Cardiac muscle cell (in vitro differentiated cells and primary cell): ENCODE measurements around the gene ENG. TPM values are rescaled to one million over a fixed set of nuclear protein-coding genes. Genes with fewer than 3 reads are reported as not detected.

Source experiments
- DNase-seq, 2 donors: peaks; one replicate each; pipeline versions ENCODE4 v3.0.0 to v3.0.0-alpha.2; 2010 to 2017; ENCODE audit warnings: low read depth in 1 of 2, low spot score in 1 of 2
- H3K27ac ChIP-seq: fragments of 200-600 bp; sonication (generic); 2 replicates; pipeline ENCODE4 v1.5.1; 2016
- H3K27me3 ChIP-seq: fragments of 200-600 bp; sonication (generic); 2 replicates; pipeline ENCODE4 v1.6.0; 2016; ENCODE audit warnings: control low read depth
- H3K36me3 ChIP-seq: fragments of 200-600 bp; sonication (generic); 2 replicates; pipeline ENCODE4 v1.5.1; 2016; ENCODE audit warnings: control low read depth
- H3K4me1 ChIP-seq: fragments of 200-600 bp; sonication (generic); 2 replicates; pipeline ENCODE4 v1.8.1; 2017; ENCODE audit warnings: low read depth, mild to moderate bottlenecking, mixed run types
- H3K4me3 ChIP-seq: fragments of 200-600 bp; sonication (generic); 2 replicates; pipeline ENCODE4 v1.5.1; 2016; ENCODE audit warnings: mild to moderate bottlenecking
- H3K9me3 ChIP-seq: fragments of 200-600 bp; sonication (generic); 2 replicates; pipeline ENCODE4 v1.5.1; 2017; ENCODE audit warnings: low read depth, mild to moderate bottlenecking, control low read depth
- polyA plus RNA-seq: library from polyadenylated mRNA; unstranded; fragments of >200 nt; fragmentation: Nextera tagmentation; extraction: Ambion mirVana; gene quantifications from 2 replicates; pipeline ENCODE4 v1.2.1, GENCODE V29; 2016
- total RNA-seq: library from RNA; depleted of rRNA; stranded (reverse); fragments of >200 nt; gene quantifications from 2 replicates; pipeline ENCODE4 v1.2.3, GENCODE V29; 2016
- TF ChIP-seq, protein P1 (sequence below): IDR thresholded peaks from 2 replicates; pipeline ENCODE4 v1.5.1; 2012; ENCODE audit warnings: low read depth, mild to moderate bottlenecking, low read length

ENG gene
- total and polyA plus RNA-seq, 2 experiments from 2014 or later: 12.6 to 15.8 TPM

DNA sequence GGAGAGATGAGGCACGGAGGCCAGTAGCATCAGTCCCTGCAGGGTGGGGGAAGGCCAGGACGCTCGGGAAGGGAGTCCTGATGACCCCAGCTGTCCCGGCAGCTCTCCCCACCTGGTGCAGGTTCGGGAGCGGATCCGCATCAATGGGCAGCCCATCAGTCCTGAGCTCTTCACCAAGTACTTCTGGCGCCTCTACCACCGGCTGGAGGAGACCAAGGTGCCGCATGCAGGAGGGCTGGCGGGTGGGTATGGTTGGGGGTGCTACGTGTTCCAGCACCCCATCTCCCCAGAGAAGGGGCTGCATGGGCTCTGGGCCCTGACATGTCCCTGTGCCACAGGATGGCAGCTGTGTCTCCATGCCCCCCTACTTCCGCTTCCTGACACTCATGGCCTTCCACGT is 47.6 kb downstream of the ENG start:
- Histone ChIP-seq H3K36me3 (peaks cover 9% of the 10 kb centered on the region), H3K4me1 (peaks cover 25% of the 10 kb centered on the region), H3K27me3 (no peaks in the 10 kb centered on the region), H3K4me3 (no peak overlapping the region), H3K9me3 (no peaks in the 10 kb centered on the region), H3K27ac (no peak overlapping the region)
- TF ChIP-seq, protein P1, sequence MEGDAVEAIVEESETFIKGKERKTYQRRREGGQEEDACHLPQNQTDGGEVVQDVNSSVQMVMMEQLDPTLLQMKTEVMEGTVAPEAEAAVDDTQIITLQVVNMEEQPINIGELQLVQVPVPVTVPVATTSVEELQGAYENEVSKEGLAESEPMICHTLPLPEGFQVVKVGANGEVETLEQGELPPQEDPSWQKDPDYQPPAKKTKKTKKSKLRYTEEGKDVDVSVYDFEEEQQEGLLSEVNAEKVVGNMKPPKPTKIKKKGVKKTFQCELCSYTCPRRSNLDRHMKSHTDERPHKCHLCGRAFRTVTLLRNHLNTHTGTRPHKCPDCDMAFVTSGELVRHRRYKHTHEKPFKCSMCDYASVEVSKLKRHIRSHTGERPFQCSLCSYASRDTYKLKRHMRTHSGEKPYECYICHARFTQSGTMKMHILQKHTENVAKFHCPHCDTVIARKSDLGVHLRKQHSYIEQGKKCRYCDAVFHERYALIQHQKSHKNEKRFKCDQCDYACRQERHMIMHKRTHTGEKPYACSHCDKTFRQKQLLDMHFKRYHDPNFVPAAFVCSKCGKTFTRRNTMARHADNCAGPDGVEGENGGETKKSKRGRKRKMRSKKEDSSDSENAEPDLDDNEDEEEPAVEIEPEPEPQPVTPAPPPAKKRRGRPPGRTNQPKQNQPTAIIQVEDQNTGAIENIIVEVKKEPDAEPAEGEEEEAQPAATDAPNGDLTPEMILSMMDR: no peak
- DNase-seq: no peak

- H3K9me3 ChIP-seq: no peaks in the 10 kb centered on the region
- H3K4me3 ChIP-seq: no peak overlapping the region
- H3K27ac ChIP-seq: no peak overlapping the region
- H3K36me3 ChIP-seq: peaks cover 9% of the 10 kb centered on the region
- TF ChIP-seq, protein P1: peak; percentile 31
- peak; percentile 42 to 67 for DNase-seq
- H3K4me1 ChIP-seq: peaks cover 29% of the 10 kb centered on the region
- H3K27me3 ChIP-seq: no peaks in the 10 kb centered on the region
Measured at GRCh38 chr9:127805620-127806019, 48.8 kb downstream of the ENG start.

GRCh38 chr9:127803507-127804352 is 50.7 kb downstream of the ENG start:
- TF ChIP-seq, protein P1: no peak
- Histone ChIP-seq H3K4me1 (peaks cover 17% of the 10 kb centered on the region), H3K9me3 (no peaks in the 10 kb centered on the region), H3K27ac (peak overlapping the region; percentile 88), H3K27me3 (no peaks in the 10 kb centered on the region), H3K36me3 (peaks cover 9% of the 10 kb centered on the region), H3K4me3 (peak overlapping the region; percentile 59)
- DNase-seq: peak in 1 of 2 donors; percentile 45

GRCh38 chr9:127802576-127803443 is 51.6 kb downstream of the ENG start, which contains the start of gene FPGS:
Gene FPGS (plus strand): TSS chr9:127802882. CDS start chr9:127802925, 43 bp downstream.
- Histone ChIP-seq H3K27me3 (no peaks in the 10 kb centered on the region), H3K27ac (peak within 1 kb of the TSS; percentile 88), H3K36me3 (peaks cover 9% of the 10 kb centered on the region), H3K9me3 (no peaks in the 10 kb centered on the region), H3K4me1 (peaks cover 16% of the 10 kb centered on the region), H3K4me3 (peak within 1 kb of the TSS; percentile 59)
- DNase-seq: peak; percentile 93 to 94
- TF ChIP-seq, protein P1: no peak

DNA sequence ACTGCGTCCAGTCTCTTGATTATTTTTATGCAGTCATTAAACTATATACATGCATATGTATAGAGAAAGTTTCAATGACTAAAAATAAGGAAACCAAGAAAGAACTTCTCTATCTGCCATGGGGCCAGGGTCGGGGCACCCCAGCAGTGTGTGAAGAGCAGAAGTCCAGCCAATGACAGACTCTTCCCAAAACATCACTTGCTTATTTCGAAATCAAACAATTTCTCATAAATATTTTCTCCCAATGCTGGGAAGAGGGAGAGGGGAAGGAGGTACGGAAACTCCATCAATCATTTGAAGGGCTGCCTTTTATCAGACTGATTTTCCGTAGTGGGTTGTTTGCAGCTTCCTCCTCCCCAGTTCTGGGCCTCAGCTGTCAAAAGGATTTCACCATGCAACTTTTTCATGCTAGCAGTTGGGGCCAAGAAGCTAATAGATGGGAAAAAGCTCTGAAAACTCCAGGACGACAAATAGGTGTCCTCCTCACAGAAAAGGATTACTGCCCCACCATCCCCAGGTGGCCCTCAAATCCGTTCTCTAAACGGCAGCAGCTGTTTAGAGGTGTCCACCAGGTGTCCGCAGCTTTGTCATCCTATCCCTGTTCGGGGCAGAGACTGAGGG is 52.4 kb downstream of the ENG start:
- Histone ChIP-seq H3K27me3 (no peaks in the 10 kb centered on the region), H3K9me3 (no peaks in the 10 kb centered on the region), H3K4me1 (peaks cover 16% of the 10 kb centered on the region), H3K36me3 (peaks cover 6% of the 10 kb centered on the region), H3K4me3 (peak overlapping the region; percentile 19), H3K27ac (peak overlapping the region; percentile 75)
- DNase-seq: peak; percentile 59 to 70
- TF ChIP-seq, protein P1: no peak
